HG02798 (cell line): ENCODE results near the gene LHPP.

Source experiments
- ATAC-seq: cut with Tn5 transposase; IDR thresholded peaks from one replicate; pipeline ENCODE4 v1.9.1; 2021; ENCODE audit warnings: mild to moderate bottlenecking; ENCODE audit not compliant: unreplicated experiment, poor library complexity

The LHPP gene

DNA sequence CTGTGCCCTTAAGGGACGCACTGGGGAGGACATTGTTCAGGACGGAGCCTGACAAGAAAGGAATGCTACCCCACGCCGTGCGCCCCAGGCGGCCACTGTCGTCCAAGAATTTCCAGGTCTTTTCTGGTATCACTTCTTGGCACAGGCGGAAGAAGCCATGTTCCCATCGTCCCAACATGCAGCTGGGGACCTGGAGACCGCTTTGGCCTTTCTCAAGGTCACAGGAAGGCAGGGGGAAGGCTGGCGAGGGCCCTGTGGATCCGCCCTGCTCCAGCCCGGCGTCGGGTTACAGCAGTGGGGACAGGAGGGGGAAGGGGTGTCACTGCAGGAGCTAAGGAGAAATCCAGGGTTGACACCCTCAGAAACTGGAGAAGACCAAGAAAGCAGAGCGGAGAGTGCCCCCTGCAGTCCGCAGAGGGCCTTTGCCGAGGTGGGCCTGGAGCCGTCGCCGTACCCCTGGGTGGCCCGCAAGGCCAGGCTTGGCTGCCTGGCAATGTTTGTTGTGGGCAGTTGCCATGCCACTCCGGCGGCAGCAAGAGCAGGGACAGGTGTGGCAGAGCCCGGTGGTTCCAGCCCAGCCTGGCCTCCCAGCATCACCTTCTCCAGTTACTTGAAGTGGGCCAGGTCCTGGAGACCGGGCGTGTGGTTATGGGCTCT, 104.1 kb downstream of the LHPP start:
- no peak for ATAC-seq

DNA sequence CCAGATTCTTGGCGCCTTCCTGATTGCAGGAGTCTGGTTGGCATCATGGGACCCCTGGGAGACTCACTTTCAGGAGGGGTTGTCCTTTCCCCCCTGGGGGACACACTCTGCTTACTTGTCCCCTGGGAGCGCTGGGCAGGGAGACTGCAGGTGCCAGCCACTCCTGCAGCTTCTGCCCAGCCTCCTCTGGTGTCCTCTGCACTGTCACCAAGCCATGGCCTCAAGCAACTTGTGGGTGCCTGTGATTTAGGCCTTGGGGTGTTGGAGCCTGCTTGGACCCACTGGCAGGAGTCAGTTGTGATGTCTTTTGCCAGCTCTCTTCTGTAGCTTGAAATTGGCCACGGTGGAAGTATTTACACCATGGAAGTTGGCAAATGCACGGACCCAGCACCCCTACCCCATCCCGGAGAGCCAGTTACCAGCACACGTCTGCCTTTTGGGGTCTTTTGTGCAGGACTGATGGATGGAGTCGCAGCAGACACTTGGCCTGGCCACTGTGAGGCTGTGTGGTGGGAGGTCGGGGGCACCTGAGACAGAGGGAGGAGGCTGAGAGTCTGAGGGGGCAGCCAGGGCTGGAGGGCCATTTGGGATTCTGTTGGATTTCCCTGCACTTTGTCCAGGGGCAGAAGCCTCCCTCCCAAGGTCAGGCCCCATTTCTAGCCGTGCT, 104.7 kb downstream of the LHPP start:
- ATAC-seq = no peak

DNA sequence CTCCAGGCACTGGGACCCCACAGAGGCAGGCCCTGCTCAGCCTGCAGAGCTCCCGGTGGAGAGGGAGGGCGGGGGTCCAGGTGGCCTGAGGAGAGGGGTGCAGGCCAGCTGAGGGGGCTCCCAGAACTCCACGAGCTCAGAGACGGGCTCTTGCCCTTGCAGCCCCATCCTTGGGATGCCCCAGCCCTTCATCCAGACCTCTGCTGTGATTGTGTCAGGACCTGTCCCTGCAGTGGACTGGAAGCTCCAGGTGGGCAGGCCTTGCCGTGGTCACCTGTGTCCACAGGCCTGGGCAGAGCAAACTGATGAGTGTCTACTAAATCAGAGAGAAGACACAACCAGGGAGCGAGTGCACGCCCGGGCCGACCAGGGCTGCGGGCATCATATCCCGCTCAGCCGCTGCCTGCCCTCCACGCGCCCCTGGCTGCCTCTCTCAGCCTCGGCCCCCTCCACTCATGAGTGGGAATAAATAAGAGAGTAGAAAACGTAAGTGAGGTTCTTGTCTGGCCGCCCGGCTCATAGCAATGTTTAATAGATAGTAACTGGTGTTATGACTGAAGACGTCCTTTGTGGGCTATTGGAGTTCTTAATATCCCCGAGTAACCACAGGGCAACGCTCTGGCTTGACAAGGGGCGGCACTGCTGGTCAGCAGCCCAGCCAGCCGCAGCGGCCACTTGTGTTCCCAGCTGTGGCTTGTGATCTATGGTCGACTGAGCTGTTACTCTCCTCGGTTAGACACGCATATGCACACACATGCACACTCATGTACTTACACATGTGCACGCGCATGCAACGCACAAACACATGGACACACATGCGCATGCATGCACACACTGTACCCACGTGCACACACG, 105.6 kb downstream of the LHPP start:
- ATAC-seq = no peak

DNA sequence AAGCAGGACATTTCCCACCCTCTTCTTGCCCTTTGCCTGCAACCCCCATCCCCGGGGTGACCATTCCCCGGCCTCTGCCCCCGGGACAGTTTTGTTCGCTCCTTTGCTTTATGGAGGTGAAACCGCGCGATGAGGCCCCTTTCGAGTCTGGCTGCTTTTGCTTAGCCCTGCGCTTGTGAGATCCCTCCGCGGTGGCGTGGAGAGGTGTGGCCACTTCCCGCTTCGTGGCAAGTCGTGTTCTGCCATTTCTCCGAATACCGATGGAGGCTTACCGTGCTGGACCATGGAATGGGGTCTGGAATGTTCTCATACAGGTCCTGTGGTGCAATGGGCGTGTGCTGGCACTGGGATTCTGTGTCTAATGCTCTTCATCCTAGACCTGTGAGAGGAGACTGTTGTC, 106.7 kb downstream of the LHPP start:
- ATAC-seq = no peak

GRCh38 chr10:124568848-124569622, 107.4 kb downstream of the LHPP start:
- ATAC-seq = no peak

GRCh38 chr10:124569623-124570470, 108.2 kb downstream of the LHPP start:
- ATAC-seq = no peak

- ATAC-seq = no peak
Observed at GRCh38 chr10:124570646-124571045, 109.0 kb downstream of the LHPP start.

GRCh38 chr10:124572751-124573150, 111.1 kb downstream of the LHPP start:
- no peak for ATAC-seq

DNA sequence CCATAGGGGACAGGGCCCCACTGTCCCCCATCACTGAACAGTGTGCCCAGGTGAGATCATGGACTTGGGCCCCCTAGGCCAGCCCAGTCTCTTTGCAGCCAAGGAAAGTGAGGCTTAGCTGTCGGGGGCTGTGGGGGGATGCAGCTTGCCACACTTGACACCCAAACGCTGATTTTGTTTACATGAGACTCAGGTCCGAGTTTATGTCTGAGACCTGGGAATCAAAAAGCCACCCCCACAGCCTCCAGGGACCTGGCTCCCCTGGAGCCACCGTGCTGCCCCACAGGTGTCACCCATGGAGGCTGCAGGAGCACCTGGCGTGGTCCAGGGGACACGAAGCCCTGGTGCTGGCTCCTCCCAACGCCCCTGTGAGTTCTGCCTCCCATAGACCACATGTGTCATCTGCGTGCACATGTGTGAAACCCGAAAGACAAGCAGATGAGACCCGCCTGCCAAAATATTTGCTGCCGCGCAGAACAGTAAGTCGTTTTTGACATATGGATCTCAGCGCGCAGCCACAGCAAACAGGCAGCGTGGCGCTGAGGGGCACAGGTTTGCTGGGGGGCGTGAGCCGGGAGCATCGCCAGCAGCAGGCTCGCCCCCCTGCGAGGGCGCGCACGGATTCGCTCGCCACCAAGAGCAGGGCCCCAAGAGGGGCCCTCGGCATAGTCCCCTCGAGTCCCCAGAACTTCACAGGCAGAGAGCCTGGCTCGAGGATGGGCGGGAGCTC, 112.3 kb downstream of the LHPP start:
- ATAC-seq = no peak

GRCh38 chr10:124574456-124575070, 112.9 kb downstream of the LHPP start:
- no peak for ATAC-seq

DNA sequence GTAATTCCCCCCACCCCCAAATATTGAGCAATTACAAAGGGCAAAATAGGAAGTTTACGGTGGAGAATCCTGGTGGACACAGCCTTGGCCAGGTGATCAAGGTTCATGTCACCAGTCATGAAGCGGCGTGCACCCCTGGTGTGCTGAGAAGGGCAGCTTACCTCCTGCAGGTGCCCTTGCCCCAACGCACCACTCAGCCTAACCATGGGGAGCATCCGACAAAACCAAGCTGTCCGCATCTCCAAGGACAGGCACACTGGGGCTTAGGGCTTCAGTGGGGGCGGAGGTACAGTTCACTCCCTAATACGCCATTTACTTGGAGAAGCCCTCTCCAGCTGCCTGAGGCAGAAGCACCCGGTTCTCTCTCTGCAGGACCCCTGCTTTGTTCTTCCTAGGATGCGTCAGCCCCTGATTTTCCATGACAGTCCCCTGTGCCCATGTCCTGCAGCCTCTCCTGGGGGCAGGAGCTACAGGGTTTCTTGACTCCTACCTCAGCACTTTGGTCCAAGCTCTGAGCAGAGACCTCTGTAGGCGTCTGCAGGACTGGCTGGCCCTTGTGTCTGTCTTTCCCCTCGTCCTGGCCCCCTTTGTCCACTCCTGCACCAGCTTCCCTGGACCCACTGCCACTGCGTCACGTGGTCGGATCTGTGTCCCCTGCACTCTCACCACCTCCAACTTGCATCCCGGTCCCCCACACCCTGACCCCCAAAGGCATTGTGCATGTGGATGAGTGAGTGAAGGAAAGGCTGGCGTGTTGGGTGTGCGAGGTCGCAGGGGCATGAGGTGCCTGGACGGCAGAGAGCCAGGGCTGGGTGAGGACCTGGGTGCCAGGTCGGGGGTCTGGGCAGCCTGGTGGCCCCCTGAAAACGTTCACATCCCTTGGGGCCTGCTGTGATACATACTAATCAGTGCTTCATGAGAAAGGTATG, 113.7 kb downstream of the LHPP start:
- no peak for ATAC-seq

DNA sequence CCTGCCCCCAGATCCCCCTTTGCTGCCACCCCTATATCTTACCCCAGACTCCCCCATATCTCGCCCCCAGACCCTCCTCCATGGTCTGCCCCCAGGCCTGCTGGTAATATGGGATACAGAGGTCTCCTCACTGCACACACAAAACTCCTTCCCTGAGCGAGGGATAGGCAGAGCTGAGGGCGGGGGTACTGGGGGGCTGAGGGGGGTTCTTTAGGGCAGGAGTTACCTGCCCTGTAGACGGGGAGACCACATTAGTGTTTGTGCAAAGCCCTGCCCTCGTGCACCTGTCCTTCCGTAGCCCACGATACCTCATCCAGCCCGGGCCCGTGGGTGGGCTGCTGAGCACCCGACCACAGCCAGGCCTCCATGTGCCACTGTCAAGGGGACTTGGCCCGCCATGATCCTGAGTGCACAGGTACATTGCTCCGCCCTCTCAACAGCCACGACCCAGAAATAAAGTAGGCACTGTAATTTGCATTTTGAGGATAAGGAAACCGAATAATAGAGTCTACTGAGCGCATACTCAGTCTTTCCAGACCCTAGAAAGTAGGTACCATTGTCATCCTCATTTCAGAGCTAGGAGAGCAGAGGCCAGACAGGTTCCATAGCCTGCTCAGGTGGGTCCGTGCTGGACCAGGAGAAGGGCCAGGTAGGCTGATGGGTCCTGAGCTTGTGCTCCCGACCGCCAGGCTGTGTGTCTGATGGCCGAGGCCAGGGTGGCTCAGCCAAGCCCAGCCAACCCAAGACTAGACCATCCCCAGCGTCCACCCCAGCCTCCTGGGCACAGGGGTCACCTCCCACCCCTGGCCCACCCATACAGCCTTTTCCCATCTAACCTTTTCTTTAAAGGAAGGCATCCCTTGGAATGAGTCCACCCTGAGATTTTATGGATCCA, 115.2 kb downstream of the LHPP start:
- no peak for ATAC-seq

- no peak for ATAC-seq
Observed at GRCh38 chr10:124577651-124578050, 116.0 kb downstream of the LHPP start.

GRCh38 chr10:124578231-124579010, 116.8 kb downstream of the LHPP start:
- no peak for ATAC-seq

DNA sequence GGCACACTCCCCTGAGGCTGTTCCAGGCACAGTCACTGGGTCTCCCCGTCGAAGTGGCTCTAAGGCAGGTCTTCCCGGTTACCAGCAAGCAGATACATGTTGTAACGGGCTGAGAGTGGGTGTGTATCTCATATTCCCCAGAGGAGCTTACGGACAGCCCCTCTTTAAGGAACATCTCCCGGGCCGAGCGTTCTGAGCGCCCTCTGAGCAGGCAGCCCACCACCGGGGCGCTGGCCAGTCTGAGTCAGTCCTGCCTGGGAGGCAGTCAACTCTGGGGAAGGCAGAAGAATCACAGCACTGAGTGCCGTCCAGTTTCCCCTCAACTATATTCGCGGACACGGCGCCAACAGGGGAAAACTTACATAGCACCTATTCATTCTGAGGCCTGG, 117.4 kb downstream of the LHPP start:
- no peak for ATAC-seq

- no peak for ATAC-seq
Observed at GRCh38 chr10:124586142-124586541, 124.5 kb downstream of the LHPP start.
